GM12878 (cell line): ENCODE results near the gene ST6GAL2. TPM values are rescaled to one million over a fixed set of nuclear protein-coding genes. Genes with fewer than 3 reads are reported as not detected.

Experiments
- ATAC-seq: fragments of 200-7000 bp; cut with Tn5 transposase; 3 replicates; pipeline ENCODE4 v1.9.1; 2020; ENCODE audit warnings: mild to moderate bottlenecking, moderate library complexity
- BruUV-seq: library from RNA; stranded (reverse); fragments of 400-500 nt; replicated peaks from 2 replicates; lab custom pipeline; 2021; lab: Mats Ljungman, UMichigan
- CTCF ChIA-PET: fragments of 300-600 bp; sonication (Branson Sonifier 250); formaldehyde crosslinking; extraction: SDS; loops from one replicate; lab custom pipeline; 2021; ENCODE audit warnings: inconsistent platforms; lab: Yijun Ruan, JAX
- POLR2A ChIA-PET: fragments of 350-600 bp; formaldehyde crosslinking; extraction: SDS; loops from one replicate; lab custom pipeline; 2021; ENCODE audit warnings: inconsistent platforms; lab: Charles Lee
- RAD21 ChIA-PET: fragments of 300-600 bp; sonication (Branson Sonifier 250); formaldehyde crosslinking; loops from one replicate; lab custom pipeline; 2023; ENCODE audit warnings: antibody characterized with exemption; ENCODE audit not compliant: unreplicated experiment; lab: Charles Lee
- SMC1A ChIA-PET: fragments of 300-600 bp; sonication (Branson Sonifier 250); formaldehyde crosslinking; loops from one replicate; lab custom pipeline; 2023; ENCODE audit not compliant: unreplicated experiment, uncharacterized antibody; lab: Charles Lee
- DNase-seq: peaks from one replicate; pipeline ENCODE4 v3.0.0-alpha.2; 2011; ENCODE audit warnings: low read depth, low spot score
- FAIRE-seq: peaks from 3 replicates; lab custom pipeline; 2011; peaks lifted over from hg19 to GRCh38; lab: Jason Lieb, UNC
- H2AFZ ChIP-seq: 2 replicates; pipeline ENCODE4 v1.6.0; 2011; ENCODE audit warnings: low read depth, low read length, control low read depth; ENCODE audit not compliant: control insufficient read depth
- H3K27ac ChIP-seq: 2 replicates; pipeline ENCODE4 v1.5.1; 2011; ENCODE audit warnings: control low read depth; ENCODE audit not compliant: control insufficient read depth, insufficient read depth
- H3K27me3 ChIP-seq, 2 experiments: replicated peaks in 1 of 2; 2 replicates each; pipeline versions ENCODE4 v1.6.0 to v1.6.1; 2011; ENCODE audit warnings: low read length in 1 of 2; ENCODE audit not compliant: control insufficient read depth in 2 of 2, insufficient read depth in 2 of 2
- H3K36me3 ChIP-seq, 2 experiments: 2 replicates each; pipeline ENCODE4 v1.5.1; 2011; ENCODE audit warnings: low read length in 1 of 2; ENCODE audit not compliant: control insufficient read depth in 2 of 2, insufficient read depth in 2 of 2
- H3K4me1 ChIP-seq: 2 replicates; pipeline ENCODE4 v1.6.1; 2011; ENCODE audit warnings: mild to moderate bottlenecking, low read length, moderate library complexity, mixed read lengths; ENCODE audit not compliant: control insufficient read depth, insufficient read depth
- H3K4me2 ChIP-seq: 2 replicates; pipeline ENCODE4 v1.6.0; 2011; ENCODE audit warnings: control low read depth; ENCODE audit not compliant: control insufficient read depth, insufficient read depth
- H3K4me3 ChIP-seq: fragments of 200-600 bp; sonication (generic); 2 replicates; pipeline ENCODE4 v1.5.1; 2016
- H3K79me2 ChIP-seq: 2 replicates; pipeline ENCODE4 v1.6.0; 2011; ENCODE audit warnings: low read length; ENCODE audit not compliant: control insufficient read depth, insufficient read depth
- H3K9ac ChIP-seq: 2 replicates; pipeline ENCODE4 v1.8.0; 2011; ENCODE audit warnings: low read length, control low read depth, mixed read lengths; ENCODE audit not compliant: control insufficient read depth, insufficient read depth
- H3K9me3 ChIP-seq: replicated peaks from 3 replicates; pipeline ENCODE4 v1.5.1; 2011; ENCODE audit warnings: mild to moderate bottlenecking, low read length; ENCODE audit not compliant: control insufficient read depth, insufficient read depth
- H4K20me1 ChIP-seq: 2 replicates; pipeline ENCODE4 v1.6.0; 2011; ENCODE audit not compliant: control insufficient read depth, insufficient read depth
- BHLHE40 ChIP-seq, 2 experiments: fragments of 450-650 bp in 1 of 2; IDR thresholded peaks; 2 replicates each; pipeline ENCODE4 v1.6.1; 2011 to 2017; ENCODE audit warnings: low read depth in 2 of 2, borderline replicate concordance in 1 of 2, improper control_type of control experiment in 1 of 2, low read length in 1 of 2, mild to moderate bottlenecking in 1 of 2
- CEBPZ ChIP-seq: fragments of 150-350 bp; IDR thresholded peaks from 2 replicates; pipeline ENCODE4 v1.6.1; 2016; ENCODE audit warnings: low read depth, low read length
- HDGF ChIP-seq: fragments of 450-650 bp; IDR thresholded peaks from 2 replicates; pipeline ENCODE4 v1.6.1; 2016; ENCODE audit warnings: antibody characterized with exemption
- PAX8 ChIP-seq: fragments of 450-650 bp; IDR thresholded peaks from 2 replicates; pipeline ENCODE4 v1.6.1; 2017; ENCODE audit warnings: mild to moderate bottlenecking, moderate library complexity
- SMC3 ChIP-seq: IDR thresholded peaks from 2 replicates; pipeline ENCODE4 v1.6.1; 2011; ENCODE audit warnings: low read length, improper control_type of control experiment, borderline replicate concordance
- USF2 ChIP-seq: IDR thresholded peaks from 2 replicates; pipeline ENCODE4 v1.6.1; 2011; ENCODE audit warnings: low read depth, low read length, improper control_type of control experiment, borderline replicate concordance
- ZBTB4 ChIP-seq: fragments of 450-650 bp; formaldehyde crosslinking; IDR thresholded peaks from 2 replicates; pipeline ENCODE4 v1.4.0; 2022; ENCODE audit warnings: mild to moderate bottlenecking, moderate library complexity
- WGBS: methylation state at CpG from one replicate; pipeline ENCODE4 v1.1.6; 2016; ENCODE audit warnings: low lambda C conversion rate; ENCODE audit not compliant: insufficient replicate concordance, insufficient coverage; ENCODE audit errors: missing lambda C conversion rate; 5-methylcytosine and 5-hydroxymethylcytosine counted together
- in situ Hi-C: fragments of 300-500 bp; cut with MboI; formaldehyde crosslinking; loops from 9 replicates; pipeline ENCODE4 v1.14.3; 2018; ENCODE audit warnings: mixed read lengths
- intact Hi-C: fragments of 100-400 bp; cut with micrococcal nuclease; formaldehyde crosslinking; loops from one replicate; pipeline ENCODE4 v1.14.2; 2022; ENCODE audit not compliant: unreplicated experiment
- polyA plus RNA-seq, 11 experiments: library from polyadenylated mRNA; depleted of rRNA in 4 of 11; unstranded in 6 of 11; stranded (reverse) in 5 of 11; fragments of >200 nt; fragmentation: Nextera tagmentation in 4 of 11; fragmentation: Illumina TruSeq in 1 of 11; extraction: Ambion mirVana in 4 of 11; extraction: Trizol in 1 of 11; gene quantifications; 1 replicate in 1 of 11; 2 replicates in 10 of 11; pipeline versions ENCODE4 v1.2.1 to v1.2.3, GENCODE V29; 2011 to 2016; ENCODE audit warnings: inconsistent platforms in 2 of 11, missing spikeins in 2 of 11, low read depth in 1 of 11
- total RNA-seq, 4 experiments: library from RNA; depleted of rRNA in 3 of 4; stranded (reverse); fragments of >200 nt in 3 of 4; fragmentation: Illumina TruSeq in 1 of 4; extraction: Trizol in 1 of 4; gene quantifications; 2 replicates each; pipeline versions ENCODE4 v1.2.1 to v1.2.3, GENCODE V29; 2013 to 2021
- TF ChIP-seq, protein P1 (sequence below): fragments of 150-350 bp; IDR thresholded peaks from 2 replicates; pipeline ENCODE4 v1.6.1; 2014; ENCODE audit warnings: mild to moderate bottlenecking, low read depth, low read length

ST6GAL2 gene
- total and polyA plus RNA-seq, 10 of the 15 experiments (the other 5 are each of a cell fraction or from before 2014, with no cell fraction given) = not detected

DNA sequence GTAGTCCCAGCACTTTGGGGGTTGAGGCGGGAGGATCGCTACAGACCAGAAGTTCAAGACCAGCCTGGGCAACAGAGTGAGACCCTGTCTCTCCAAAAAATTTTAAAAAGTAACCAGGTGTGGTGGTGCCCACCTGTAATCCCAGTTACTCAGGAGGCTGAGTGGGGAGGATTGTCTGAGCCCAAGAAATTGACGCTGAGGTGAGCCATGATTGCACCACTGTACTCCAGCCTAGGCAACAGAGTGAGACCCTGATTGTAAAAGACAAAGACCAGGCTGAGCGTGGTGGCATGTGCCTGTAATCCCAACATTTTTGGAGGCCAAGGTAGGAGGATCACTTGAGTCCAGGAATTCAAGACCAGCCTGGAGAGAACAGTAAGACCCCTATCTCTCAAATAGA, 7.8 kb downstream of the ST6GAL2 start:
- H3K4me3 ChIP-seq = no peak overlapping the region
- ChIA-PET POLR2A (no interaction called here), CTCF (no interaction called here), RAD21 (no interaction called here), SMC1A (no interaction called here)
- FAIRE-seq = no peak
- DNase-seq = no peak
- intact Hi-C loops = no loop called here
- no TSS peak for BruUV-seq
- in situ Hi-C loops = loop anchor here (5.0 kb wide), 1 partner anchor 49 kb away; no protein-coding TSS in a partner anchor
- no peaks in the 10 kb centered on the region for H3K9me3 ChIP-seq
- H3K79me2 ChIP-seq = no peaks in the 10 kb centered on the region
- WGBS = 49% methylated on average over 4 of the region's 4 CpGs
- no peak overlapping the region for H2AFZ ChIP-seq
- H3K4me1 ChIP-seq = no peaks in the 10 kb centered on the region
- TF ChIP-seq, protein P1, sequence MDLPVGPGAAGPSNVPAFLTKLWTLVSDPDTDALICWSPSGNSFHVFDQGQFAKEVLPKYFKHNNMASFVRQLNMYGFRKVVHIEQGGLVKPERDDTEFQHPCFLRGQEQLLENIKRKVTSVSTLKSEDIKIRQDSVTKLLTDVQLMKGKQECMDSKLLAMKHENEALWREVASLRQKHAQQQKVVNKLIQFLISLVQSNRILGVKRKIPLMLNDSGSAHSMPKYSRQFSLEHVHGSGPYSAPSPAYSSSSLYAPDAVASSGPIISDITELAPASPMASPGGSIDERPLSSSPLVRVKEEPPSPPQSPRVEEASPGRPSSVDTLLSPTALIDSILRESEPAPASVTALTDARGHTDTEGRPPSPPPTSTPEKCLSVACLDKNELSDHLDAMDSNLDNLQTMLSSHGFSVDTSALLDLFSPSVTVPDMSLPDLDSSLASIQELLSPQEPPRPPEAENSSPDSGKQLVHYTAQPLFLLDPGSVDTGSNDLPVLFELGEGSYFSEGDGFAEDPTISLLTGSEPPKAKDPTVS = no peak
- TF ChIP-seq CEBPZ = no peak
- TF ChIP-seq HDGF = no peak
- TF ChIP-seq ZBTB4 (CRISPR knock-in tag) = no peak
- no peak for TF ChIP-seq PAX8
- no peak for TF ChIP-seq SMC3
- TF ChIP-seq USF2 = no peak
- TF ChIP-seq BHLHE40 (IDR thresholded peaks at IDR 0.05; ENCODE audit: borderline replicate concordance in 1 of 2, low read depth in 2 of 2, low read length in 1 of 2) = no peak
- H3K4me2 ChIP-seq = no peak overlapping the region
- H3K27ac ChIP-seq = no peak overlapping the region
- no peaks in the 10 kb centered on the region for H4K20me1 ChIP-seq
- no peaks in the 10 kb centered on the region for H3K27me3 ChIP-seq
- no peaks in the 10 kb centered on the region for H3K36me3 ChIP-seq
- no peak for ATAC-seq
- no peak overlapping the region for H3K9ac ChIP-seq
